Heart right ventricle (tissue), 16 donors: ENCODE results near the gene AUTS2. TPM values are rescaled to one million over a fixed set of nuclear protein-coding genes. Genes with fewer than 3 reads are reported as not detected.

Experiments
- ATAC-seq, 8 donors: fragments of 200-7000 bp; cut with Tn5 transposase; one replicate each; pipeline ENCODE4 v1.9.1; 2020; ENCODE audit warnings: mild to moderate bottlenecking in 8 of 8, moderate library complexity in 8 of 8, moderate number of reproducible peaks in 1 of 8
- DNase-seq, 2 donors: peaks; one replicate each; pipeline ENCODE4 v3.0.0-alpha.2; 2020
- H3K27ac ChIP-seq, 10 donors: fragments of 200-600 bp; sonication (generic) in 2 of 10; one replicate each; pipeline versions ENCODE4 v1.5.0 to v1.8.0; 2020 to 2022; ENCODE audit warnings: mild to moderate bottlenecking in 3 of 10
- H3K27me3 ChIP-seq, 7 donors: fragments of 200-600 bp; one replicate each; pipeline ENCODE4 v1.8.0; 2021 to 2022; ENCODE audit warnings: mild to moderate bottlenecking in 2 of 7
- H3K36me3 ChIP-seq, 9 donors: fragments of 200-600 bp; sonication (generic) in 1 of 9; one replicate each; pipeline versions ENCODE4 v1.5.0 to v1.8.0; 2020 to 2022; ENCODE audit warnings: mild to moderate bottlenecking in 2 of 9
- H3K4me1 ChIP-seq, 9 donors: fragments of 200-600 bp; sonication (generic) in 1 of 9; one replicate each; pipeline versions ENCODE4 v1.5.0 to v1.8.0; 2020 to 2022; ENCODE audit warnings: mild to moderate bottlenecking in 4 of 9
- H3K4me3 ChIP-seq, 10 donors: fragments of 200-600 bp; sonication (generic) in 2 of 10; one replicate each; pipeline versions ENCODE4 v1.5.0 to v1.8.0; 2020 to 2022; ENCODE audit warnings: mild to moderate bottlenecking in 7 of 10, moderate library complexity in 2 of 10
- H3K9me3 ChIP-seq, 11 donors: fragments of 200-600 bp in 10 of 11; sonication (generic) in 2 of 11; one replicate each; pipeline versions ENCODE4 v1.5.0 to v1.8.0; 2013 to 2022; ENCODE audit warnings: mild to moderate bottlenecking in 2 of 11, control low read depth in 1 of 11, moderate library complexity in 1 of 11
- CTCF ChIP-seq, 9 donors: fragments of 200-600 bp; sonication (generic) in 2 of 9; IDR thresholded peaks; one replicate each; pipeline versions ENCODE4 v1.5.0 to v1.8.0; 2021 to 2022; ENCODE audit warnings: antibody characterized with exemption in 9 of 9, mild to moderate bottlenecking in 5 of 9, moderate library complexity in 1 of 9
- whole genome bisulfite sequencing, 2 donors: extraction: QIAGEN DNeasy Blood & Tissue Kit; methylation state at CpG; one replicate each; pipeline ENCODE4 v1.1.7; 2013; ENCODE audit warnings: inconsistent platforms in 1 of 2; 5-methylcytosine and 5-hydroxymethylcytosine counted together
- intact Hi-C, 10 donors: fragments of 100-400 bp; cut with DNase I; formaldehyde crosslinking; loops; one replicate each; pipeline versions ENCODE4 v1.11.1 to v1.14.2; 2022
- polyA plus RNA-seq, 2 donors: library from polyadenylated mRNA; stranded (reverse); fragments of 200-250 nt; gene quantifications; one replicate each; pipeline ENCODE4 v1.2.3, GENCODE V29; 2013
- total RNA-seq, 10 donors: library from RNA; stranded (reverse); fragmentation: NEBNext Ultra II Directional in 3 of 10; extraction: Animal tissue kit (Norgen Biotek cat#: 25700) in 3 of 10; gene quantifications; one replicate each; pipeline versions ENCODE4 v1.2.1 to v1.2.4, GENCODE V29; 2021 to 2023
- donor health status: Arrhythmogenic right ventricular cardiomyopathy.
- donor health status: ischemic (EF 13 %, LVEDD 7.1; RV severe dilation, severe dysfunction).
- donor health status: healthy with polysubstance abuse.
- donor health status: DM: no; HTN: yes; CAD: no.
- donor health status: DM: no; HTN: no; CAD: no.
- donor health status: ischemic (EF 25% LVEDD 6.9; RV normal size, moderate dysfunction).
- donor health status: ischemic (EF 25% LVEDD 5.7; RV mildly dilated, moderate dysfunction).
- donor health status: healthy.
- donor health status: DM: yes; HTN: yes; CAD: no.
- donor health status: Ischemic cardiomyopathy.
- donor health status: ischemic (EF 35%, LVEDD 5.7; RV mildly dilated, moderate dysfunction).
- donor health status: nonischemic (EF 11% LVEDD 7.7; RV severe dilation, severe dysfunction).
- donor health status: DM: yes; HTN: yes; CAD: no.
- donor health status: PGD.
- donor health status: ischemic (EF 29% LVEDD 5.4; RV normal size, mild dysfunction).
- donor health status: nonischemic (EF 23%, LVEDD 6.1; RV moderate dilation, normal function).

AUTS2 gene
- total and polyA plus RNA-seq, 12 donors: 1.6 to 11.2 (median 7.3) TPM

DNA sequence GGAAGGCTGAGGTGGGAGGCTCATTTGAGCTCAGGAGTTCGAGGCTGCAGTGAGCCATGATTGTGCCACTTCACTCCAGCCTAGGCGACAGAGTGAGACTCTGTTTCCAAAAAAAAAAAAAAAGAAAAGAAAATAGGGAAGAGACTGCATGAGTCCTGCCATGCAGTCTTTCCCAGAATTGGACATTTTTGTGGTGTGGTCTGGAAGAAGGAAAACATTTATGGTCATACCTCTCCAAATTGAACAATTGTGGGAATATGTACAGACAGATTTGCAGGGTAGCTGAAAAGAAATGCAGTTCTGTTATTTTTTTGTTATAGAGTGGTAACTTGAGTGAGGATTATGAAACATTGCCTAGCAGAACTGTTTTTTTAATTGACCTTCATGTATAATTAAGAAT is 198.1 kb downstream of the AUTS2 start:
- DNase-seq: no peak
- Histone ChIP-seq H3K4me1 (peaks cover 6 to 26% (median 14%) of the 10 kb centered on the region in 9 donors), H3K27ac (no peak overlapping the region), H3K4me3 (no peak overlapping the region), H3K36me3 (no peaks in the 10 kb centered on the region), H3K27me3 (no peaks in the 10 kb centered on the region), H3K9me3 (no peaks in the 10 kb centered on the region)
- intact Hi-C loops: no loop called here
- no peak for TF ChIP-seq CTCF (IDR thresholded peaks at IDR 0.05)
- WGBS, 2 donors: 96 to 100% methylated on average over 2 of the region's 2 CpGs
- no peak for ATAC-seq

- no peak overlapping the region for H3K27ac ChIP-seq
- H3K27me3 ChIP-seq: no peaks in the 10 kb centered on the region
- no peaks in the 10 kb centered on the region for H3K9me3 ChIP-seq
- peaks cover 6 to 37% (median 24%) of the 10 kb centered on the region in 9 donors for H3K4me1 ChIP-seq
- ATAC-seq: no peak
- DNase-seq: no peak
- no peak for TF ChIP-seq CTCF (IDR thresholded peaks at IDR 0.05)
- no peak overlapping the region for H3K4me3 ChIP-seq
- WGBS, 2 donors: 87 to 91% methylated on average over 4 of the region's 4 CpGs
- H3K36me3 ChIP-seq: no peaks in the 10 kb centered on the region
- intact Hi-C loops: no loop called here
Observed at GRCh38 chr7:69799048-69799697, 200.9 kb downstream of the AUTS2 start.

GRCh38 chr7:69799990-69800389 is 201.7 kb downstream of the AUTS2 start:
- DNase-seq (no peak), ATAC-seq (no peak)
- intact Hi-C loops: no loop called here
- 82 to 88% methylated on average over 2 of the region's 2 CpGs for WGBS, 2 donors
- Histone ChIP-seq H3K27me3 (no peaks in the 10 kb centered on the region), H3K4me1 (peaks cover 6 to 37% (median 24%) of the 10 kb centered on the region in 9 donors), H3K9me3 (no peaks in the 10 kb centered on the region), H3K4me3 (no peak overlapping the region), H3K27ac (no peak overlapping the region), H3K36me3 (no peaks in the 10 kb centered on the region)
- TF ChIP-seq CTCF (IDR thresholded peaks at IDR 0.05): no peak

DNA sequence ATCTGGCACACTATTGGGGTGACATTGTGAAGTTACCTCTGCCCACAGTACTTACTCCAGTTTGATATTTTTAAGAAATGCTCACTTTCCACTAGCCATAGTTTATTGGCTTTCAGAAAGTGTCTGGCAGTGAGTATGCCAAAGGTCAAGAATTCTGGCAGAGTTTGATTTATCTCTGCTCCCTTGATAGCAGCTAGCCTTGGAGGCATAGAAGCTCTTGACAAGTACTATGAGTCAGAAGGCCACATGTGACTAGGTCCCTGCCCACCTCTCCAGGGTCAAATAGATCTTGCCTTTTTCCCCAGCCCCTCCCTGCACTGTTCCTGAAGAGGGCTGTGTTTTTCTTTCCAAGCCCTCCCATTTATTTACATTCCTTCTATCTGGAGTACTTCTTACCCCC is 202.2 kb downstream of the AUTS2 start:
- ATAC-seq (peak in 7 of 8 donors; percentile 45 to 96 (median 70)), DNase-seq (no peak)
- H3K4me3 ChIP-seq: no peak overlapping the region
- H3K36me3 ChIP-seq: no peaks in the 10 kb centered on the region
- intact Hi-C loops: no loop called here
- H3K27me3 ChIP-seq: no peaks in the 10 kb centered on the region
- no peak overlapping the region for H3K27ac ChIP-seq
- H3K9me3 ChIP-seq: no peaks in the 10 kb centered on the region
- peaks cover 6 to 37% (median 24%) of the 10 kb centered on the region in 9 donors for H3K4me1 ChIP-seq
- no peak for TF ChIP-seq CTCF (IDR thresholded peaks at IDR 0.05)
